ENCODE measurements around the gene TARM1.

The TARM1 gene

GRCh38 chr19:54030895-54031586, 50.1 kb downstream of the TARM1 start:
- H2BK120ac ChIP-seq (ENCODE audit: low read depth, low read length): no peak overlapping the region
- H2BK15ac ChIP-seq (ENCODE audit: low read depth, poor library complexity, severe bottlenecking): no peak overlapping the region
- peak overlapping the region in 1 of 2 experiments; percentile 75 for H3K4me3 ChIP-seq (ENCODE audit: insufficient read depth in 1 of 2, low read depth in 1 of 2, low read length in 2 of 2)
- peak overlapping the region; percentile 77 for H3K9ac ChIP-seq (ENCODE audit: low read length)
- H3K14ac ChIP-seq (ENCODE audit: low read length in 2 of 2): no peak overlapping the region
- H2BK5ac ChIP-seq (ENCODE audit: low read depth, low read length, poor library complexity, severe bottlenecking): no peak overlapping the region
- no peaks in the 10 kb centered on the region for H3K36me3 ChIP-seq (ENCODE audit: control insufficient read depth in 1 of 2, insufficient read depth in 2 of 2, low read depth in 1 of 2, low read length in 2 of 2)
- WGBS: 62% methylated on average over 12 of the region's 13 CpGs
- no peak overlapping the region for H4K91ac ChIP-seq (ENCODE audit: low read length)
- no peaks in the 10 kb centered on the region for H3K4me1 ChIP-seq (ENCODE audit: control insufficient read depth, insufficient read depth, low read depth, low read length)
- H2BK12ac ChIP-seq (ENCODE audit: low read length in 2 of 2): no peak overlapping the region
- H2AFZ ChIP-seq (ENCODE audit: low read depth, low read length): no peak overlapping the region
- no peak overlapping the region for H3K18ac ChIP-seq (ENCODE audit: low read depth in 1 of 2, low read length in 2 of 2)
- H3K4ac ChIP-seq (ENCODE audit: low read depth in 1 of 2, low read length in 2 of 2): no peak overlapping the region
- no peaks in the 10 kb centered on the region for H3K27me3 ChIP-seq (ENCODE audit: control insufficient read depth in 1 of 2, insufficient read depth in 1 of 2, low read length in 2 of 2)
- no peak overlapping the region for H3K27ac ChIP-seq (ENCODE audit: low read length, poor library complexity, severe bottlenecking)
- no peak overlapping the region for H3K4me2 ChIP-seq (ENCODE audit: low read length, poor library complexity, severe bottlenecking)
- no peaks in the 10 kb centered on the region for H3K9me3 ChIP-seq (ENCODE audit: control insufficient read depth, low read length)
- no peak overlapping the region for H4K8ac ChIP-seq (ENCODE audit: low read length)
- no peaks in the 10 kb centered on the region for H3K79me1 ChIP-seq (replicated peaks; ENCODE audit: low read length, poor library complexity, severe bottlenecking)
- H3K23ac ChIP-seq (ENCODE audit: low read length in 2 of 2): no peak overlapping the region
- no peak for DNase-seq
- H2AK5ac ChIP-seq (ENCODE audit: low read length, severe bottlenecking): no peak overlapping the region

- Histone ChIP-seq H2AK5ac (ENCODE audit: low read length, severe bottlenecking) (no peak overlapping the region), H3K14ac (ENCODE audit: low read length in 2 of 2) (no peak overlapping the region), H3K79me1 (replicated peaks; ENCODE audit: low read length, poor library complexity, severe bottlenecking) (no peaks in the 10 kb centered on the region), H2BK5ac (ENCODE audit: low read depth, low read length, poor library complexity, severe bottlenecking) (no peak overlapping the region), H3K9me3 (ENCODE audit: control insufficient read depth, low read length) (no peaks in the 10 kb centered on the region), H3K4ac (ENCODE audit: low read depth in 1 of 2, low read length in 2 of 2) (no peak overlapping the region), H3K4me2 (ENCODE audit: low read length, poor library complexity, severe bottlenecking) (no peak overlapping the region), H2BK120ac (ENCODE audit: low read depth, low read length) (no peak overlapping the region), H2BK15ac (ENCODE audit: low read depth, poor library complexity, severe bottlenecking) (no peak overlapping the region), H3K23ac (ENCODE audit: low read length in 2 of 2) (no peak overlapping the region), H3K27ac (ENCODE audit: low read length, poor library complexity, severe bottlenecking) (no peak overlapping the region), H4K8ac (ENCODE audit: low read length) (no peak overlapping the region), H3K18ac (ENCODE audit: low read depth in 1 of 2, low read length in 2 of 2) (no peak overlapping the region), H3K4me3 (ENCODE audit: insufficient read depth in 1 of 2, low read depth in 1 of 2, low read length in 2 of 2) (no peak overlapping the region), H3K27me3 (ENCODE audit: control insufficient read depth in 1 of 2, insufficient read depth in 1 of 2, low read length in 2 of 2) (no peaks in the 10 kb centered on the region), H2AFZ (ENCODE audit: low read depth, low read length) (no peak overlapping the region), H2BK12ac (ENCODE audit: low read length in 2 of 2) (no peak overlapping the region), H3K9ac (ENCODE audit: low read length) (no peak overlapping the region), H4K91ac (ENCODE audit: low read length) (no peak overlapping the region), H3K36me3 (ENCODE audit: control insufficient read depth in 1 of 2, insufficient read depth in 2 of 2, low read depth in 1 of 2, low read length in 2 of 2) (no peaks in the 10 kb centered on the region), H3K4me1 (ENCODE audit: control insufficient read depth, insufficient read depth, low read depth, low read length) (no peaks in the 10 kb centered on the region)
- 36% methylated on average over 9 of the region's 9 CpGs for WGBS
- peak; percentile 55 for DNase-seq
Measured at GRCh38 chr19:54029930-54030490, 51.2 kb downstream of the TARM1 start.

GRCh38 chr19:54029301-54029700, 51.9 kb downstream of the TARM1 start:
- Histone ChIP-seq H3K14ac (ENCODE audit: low read length in 2 of 2) (no peak overlapping the region), H3K18ac (ENCODE audit: low read depth in 1 of 2, low read length in 2 of 2) (no peak overlapping the region), H3K23ac (ENCODE audit: low read length in 2 of 2) (no peak overlapping the region), H3K9me3 (ENCODE audit: control insufficient read depth, low read length) (no peaks in the 10 kb centered on the region), H2BK15ac (ENCODE audit: low read depth, poor library complexity, severe bottlenecking) (no peak overlapping the region), H3K4me3 (ENCODE audit: insufficient read depth in 1 of 2, low read depth in 1 of 2, low read length in 2 of 2) (no peak overlapping the region), H3K27ac (ENCODE audit: low read length, poor library complexity, severe bottlenecking) (no peak overlapping the region), H2BK5ac (ENCODE audit: low read depth, low read length, poor library complexity, severe bottlenecking) (no peak overlapping the region), H4K8ac (ENCODE audit: low read length) (no peak overlapping the region), H3K4me2 (ENCODE audit: low read length, poor library complexity, severe bottlenecking) (no peak overlapping the region), H3K36me3 (ENCODE audit: control insufficient read depth in 1 of 2, insufficient read depth in 2 of 2, low read depth in 1 of 2, low read length in 2 of 2) (no peaks in the 10 kb centered on the region), H4K91ac (ENCODE audit: low read length) (no peak overlapping the region), H3K9ac (ENCODE audit: low read length) (no peak overlapping the region), H2BK12ac (ENCODE audit: low read length in 2 of 2) (no peak overlapping the region), H2AFZ (ENCODE audit: low read depth, low read length) (no peak overlapping the region), H3K4me1 (ENCODE audit: control insufficient read depth, insufficient read depth, low read depth, low read length) (no peaks in the 10 kb centered on the region), H3K79me1 (replicated peaks; ENCODE audit: low read length, poor library complexity, severe bottlenecking) (no peaks in the 10 kb centered on the region), H3K27me3 (ENCODE audit: control insufficient read depth in 1 of 2, insufficient read depth in 1 of 2, low read length in 2 of 2) (no peaks in the 10 kb centered on the region), H3K4ac (ENCODE audit: low read depth in 1 of 2, low read length in 2 of 2) (no peak overlapping the region), H2AK5ac (ENCODE audit: low read length, severe bottlenecking) (no peak overlapping the region), H2BK120ac (ENCODE audit: low read depth, low read length) (no peak overlapping the region)
- no peak for DNase-seq
- 95% methylated on average over 2 of the region's 3 CpGs for WGBS

- H2BK15ac ChIP-seq (ENCODE audit: low read depth, poor library complexity, severe bottlenecking): no peak overlapping the region
- no peaks in the 10 kb centered on the region for H3K9me3 ChIP-seq (ENCODE audit: control insufficient read depth, low read length)
- H2AK5ac ChIP-seq (ENCODE audit: low read length, severe bottlenecking): no peak overlapping the region
- no peak overlapping the region for H2BK5ac ChIP-seq (ENCODE audit: low read depth, low read length, poor library complexity, severe bottlenecking)
- 66% methylated on average over 7 of the region's 7 CpGs for WGBS
- no peak overlapping the region for H3K18ac ChIP-seq (ENCODE audit: low read depth in 1 of 2, low read length in 2 of 2)
- no peak overlapping the region for H3K27ac ChIP-seq (ENCODE audit: low read length, poor library complexity, severe bottlenecking)
- H3K4me3 ChIP-seq (ENCODE audit: insufficient read depth in 1 of 2, low read depth in 1 of 2, low read length in 2 of 2): no peak overlapping the region
- H2BK12ac ChIP-seq (ENCODE audit: low read length in 2 of 2): no peak overlapping the region
- no peak overlapping the region for H4K91ac ChIP-seq (ENCODE audit: low read length)
- no peaks in the 10 kb centered on the region for H3K79me1 ChIP-seq (replicated peaks; ENCODE audit: low read length, poor library complexity, severe bottlenecking)
- no peak overlapping the region for H3K14ac ChIP-seq (ENCODE audit: low read length in 2 of 2)
- H3K36me3 ChIP-seq (ENCODE audit: control insufficient read depth in 1 of 2, insufficient read depth in 2 of 2, low read depth in 1 of 2, low read length in 2 of 2): no peaks in the 10 kb centered on the region
- no peaks in the 10 kb centered on the region for H3K4me1 ChIP-seq (ENCODE audit: control insufficient read depth, insufficient read depth, low read depth, low read length)
- no peak overlapping the region for H2AFZ ChIP-seq (ENCODE audit: low read depth, low read length)
- H3K4ac ChIP-seq (ENCODE audit: low read depth in 1 of 2, low read length in 2 of 2): no peak overlapping the region
- no peak overlapping the region for H3K4me2 ChIP-seq (ENCODE audit: low read length, poor library complexity, severe bottlenecking)
- no peaks in the 10 kb centered on the region for H3K27me3 ChIP-seq (ENCODE audit: control insufficient read depth in 1 of 2, insufficient read depth in 1 of 2, low read length in 2 of 2)
- no peak overlapping the region for H4K8ac ChIP-seq (ENCODE audit: low read length)
- no peak overlapping the region for H2BK120ac ChIP-seq (ENCODE audit: low read depth, low read length)
- H3K23ac ChIP-seq (ENCODE audit: low read length in 2 of 2): no peak overlapping the region
- H3K9ac ChIP-seq (ENCODE audit: low read length): no peak overlapping the region
- no peak for DNase-seq
Measured at GRCh38 chr19:54026656-54027055, 54.5 kb downstream of the TARM1 start.
